GM12892 (cell line): ENCODE data around the gene THBS1.

ENCODE experiments used
- DNase-seq: peaks from one replicate; pipeline ENCODE4 v3.0.0; 2011; ENCODE audit not compliant: insufficient read length
- FAIRE-seq: peaks from 2 replicates; lab custom pipeline; 2011; peaks lifted over from hg19 to GRCh38; lab: Jason Lieb, UNC
- POLR2A ChIP-seq: IDR thresholded peaks from 2 replicates; pipeline ENCODE4 v1.6.1; 2011; ENCODE audit warnings: low read depth, low read length, control low read depth
- POLR2AphosphoS5 ChIP-seq: IDR thresholded peaks from 2 replicates; pipeline ENCODE4 v1.6.1; 2011; ENCODE audit warnings: low read depth, low read length, control low read depth
- TAF1 ChIP-seq: IDR thresholded peaks from 2 replicates; pipeline ENCODE4 v1.6.1; 2011; ENCODE audit warnings: low read depth, mild to moderate bottlenecking, control low read depth, low read length, borderline replicate concordance

Gene THBS1

GRCh38 chr15:39628546-39629257, 47.8 kb downstream of the THBS1 start:
- TF ChIP-seq POLR2A (no peak), POLR2AphosphoS5 (no peak), TAF1 (no peak)
- no peak for FAIRE-seq
- DNase-seq = no peak

- DNase-seq (no peak), FAIRE-seq (no peak)
- no peak for TF ChIP-seq TAF1
- TF ChIP-seq POLR2AphosphoS5 = no peak
- no peak for TF ChIP-seq POLR2A
These were observed 48.5 kb downstream of the THBS1 start for GRCh38 chr15:39629371-39629770.

DNA sequence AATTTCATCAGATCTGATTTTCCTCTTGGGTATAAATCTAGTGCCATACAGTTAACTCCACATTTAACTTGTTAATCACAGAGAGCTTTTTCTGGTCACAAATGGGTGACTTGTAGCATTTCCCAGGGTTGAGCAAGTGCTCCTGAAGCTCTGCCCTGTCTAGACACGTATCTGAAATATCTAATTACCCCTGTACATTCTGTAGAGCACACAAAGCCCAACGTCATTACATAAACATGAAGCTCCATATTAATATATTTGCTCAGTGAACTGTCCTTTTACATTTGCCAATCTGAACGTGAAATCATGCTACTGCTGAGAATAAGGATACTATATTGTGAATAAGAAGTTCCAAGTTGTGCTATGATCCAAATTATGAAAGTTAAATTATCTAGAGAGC, 49.0 kb downstream of the THBS1 start:
- DNase-seq (no peak), FAIRE-seq (no peak)
- no peak for TF ChIP-seq TAF1
- no peak for TF ChIP-seq POLR2A
- TF ChIP-seq POLR2AphosphoS5 = no peak

DNA sequence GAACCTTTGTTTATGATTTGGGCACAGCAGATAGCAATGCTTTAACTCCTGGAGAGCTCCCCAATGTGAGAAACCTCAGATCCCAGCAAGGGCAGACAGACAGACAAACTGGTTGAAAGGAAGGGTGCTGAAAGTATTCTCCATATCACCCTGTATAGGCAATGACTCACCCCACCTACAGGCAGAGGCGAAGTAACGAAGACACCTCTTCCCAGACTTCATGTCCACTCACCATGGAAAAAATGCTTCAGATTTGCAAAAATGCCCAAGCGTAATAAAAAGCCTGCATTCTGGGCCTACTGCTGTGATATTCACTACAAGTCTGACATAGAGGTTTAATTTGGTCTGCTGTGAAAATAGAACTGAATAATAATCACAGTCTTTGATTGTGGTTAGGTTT, 50.5 kb downstream of the THBS1 start:
- FAIRE-seq (no peak), DNase-seq (no peak)
- TF ChIP-seq TAF1 (no peak), POLR2A (no peak), POLR2AphosphoS5 (no peak)

DNA sequence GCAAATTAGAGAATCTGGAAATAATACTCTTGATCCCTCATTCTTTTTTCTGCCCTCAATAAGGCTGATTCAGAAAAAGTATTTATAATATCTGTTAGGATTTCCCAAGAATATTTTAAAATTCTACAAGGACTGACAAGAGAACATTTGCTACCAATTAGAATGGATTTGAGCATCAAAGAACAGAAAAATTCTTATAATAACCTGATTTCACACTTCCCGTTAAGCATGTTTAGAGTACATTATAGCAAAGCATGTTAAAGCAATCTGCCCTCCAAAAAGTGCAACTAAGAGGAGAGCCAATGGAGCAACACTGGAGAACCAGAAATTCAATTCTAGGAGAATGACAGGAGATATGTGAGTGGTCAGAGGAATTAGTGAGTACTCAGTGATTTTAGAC, 57.2 kb downstream of the THBS1 start:
- no peak for TF ChIP-seq POLR2AphosphoS5
- TF ChIP-seq TAF1 = no peak
- TF ChIP-seq POLR2A = no peak
- FAIRE-seq = no peak
- DNase-seq = no peak

DNA sequence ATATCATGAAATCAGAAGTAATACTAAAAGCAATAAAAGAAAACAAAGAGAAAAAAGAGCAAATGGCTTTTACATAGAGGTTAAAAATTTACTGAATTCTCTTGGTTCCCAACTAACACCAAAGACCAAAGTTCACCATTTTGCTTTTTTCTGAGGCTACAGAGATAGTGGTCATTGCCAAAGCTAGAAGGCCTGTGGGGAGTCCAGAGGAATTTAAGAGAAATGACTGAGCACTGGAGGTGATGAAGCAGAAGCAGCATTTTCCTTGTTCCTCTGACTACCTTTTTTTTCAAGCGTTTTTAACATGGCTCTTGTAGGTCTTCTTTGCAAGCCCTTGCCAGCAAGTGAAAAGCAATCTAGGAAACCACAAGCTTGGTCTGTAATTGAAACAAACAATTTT, 58.2 kb downstream of the THBS1 start:
- FAIRE-seq (no peak), DNase-seq (no peak)
- TF ChIP-seq TAF1 (no peak), POLR2AphosphoS5 (no peak), POLR2A (no peak)

- no peak for TF ChIP-seq TAF1
- TF ChIP-seq POLR2A = no peak
- no peak for TF ChIP-seq POLR2AphosphoS5
- FAIRE-seq (no peak), DNase-seq (no peak)
These were observed 59.8 kb downstream of the THBS1 start for GRCh38 chr15:39640665-39641064.

DNA sequence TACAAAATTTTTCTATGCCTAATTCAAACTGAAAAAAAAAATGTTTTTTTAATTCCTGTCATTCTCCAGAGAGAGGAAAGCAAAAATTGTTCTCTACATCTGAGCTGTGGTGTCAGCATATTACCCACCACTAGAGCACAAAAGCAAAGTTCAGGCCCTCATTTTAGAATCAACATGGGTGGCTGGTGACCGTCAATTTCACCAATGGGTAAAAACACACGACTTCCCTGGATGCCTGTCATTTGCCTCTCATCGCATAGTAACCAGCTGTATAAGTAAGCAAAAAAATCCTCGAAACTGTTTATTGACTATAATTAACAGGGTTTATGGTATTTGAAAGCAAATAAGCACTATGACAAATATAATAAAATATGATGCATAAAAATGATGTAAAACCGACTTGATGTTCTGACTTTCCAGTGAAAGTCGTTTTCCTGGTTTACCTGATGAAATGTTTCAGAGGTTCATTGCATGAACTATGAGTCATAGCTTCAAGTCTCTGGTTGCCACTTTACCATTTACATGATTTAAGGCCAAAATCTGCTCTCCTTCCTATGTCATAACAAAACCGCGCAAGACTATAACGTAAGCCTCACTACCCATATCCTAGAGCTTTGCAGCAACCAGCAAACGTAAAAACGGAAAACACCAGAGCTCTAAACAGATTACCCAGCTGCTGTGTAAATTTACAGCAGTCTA, 60.5 kb downstream of the THBS1 start:
- DNase-seq (no peak), FAIRE-seq (no peak)
- no peak for TF ChIP-seq POLR2A
- no peak for TF ChIP-seq POLR2AphosphoS5
- no peak for TF ChIP-seq TAF1

DNA sequence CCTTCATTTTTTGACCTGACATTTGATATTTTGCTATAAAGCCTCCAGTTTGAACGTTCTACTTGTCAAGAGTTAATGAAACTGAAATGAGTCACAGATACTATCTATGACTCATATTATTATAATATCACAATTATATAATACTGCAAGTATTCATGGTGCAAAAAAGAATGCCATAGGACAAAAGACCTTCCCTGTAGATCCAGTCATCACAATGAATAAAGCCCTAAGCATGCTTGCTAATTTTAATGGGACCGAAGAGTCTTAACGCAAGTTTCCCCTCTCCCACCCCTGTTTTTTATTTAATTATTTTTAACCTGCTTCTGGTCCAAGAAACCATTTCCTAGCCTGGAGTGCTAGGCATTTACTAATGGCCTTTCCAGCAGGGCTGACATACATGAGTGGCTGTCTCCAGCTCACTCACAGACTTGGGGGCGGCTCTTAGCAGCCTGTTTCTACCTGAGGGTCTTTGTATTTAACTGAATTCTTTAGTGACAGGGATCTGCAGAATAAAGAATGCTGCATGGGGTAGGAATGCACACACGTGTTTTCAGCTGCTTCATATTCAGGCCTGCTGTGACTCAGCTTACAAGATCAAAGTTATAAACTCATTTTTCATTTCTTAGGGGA, 61.2 kb downstream of the THBS1 start:
- DNase-seq (no peak), FAIRE-seq (no peak)
- TF ChIP-seq TAF1 (no peak), POLR2A (no peak), POLR2AphosphoS5 (no peak)

DNA sequence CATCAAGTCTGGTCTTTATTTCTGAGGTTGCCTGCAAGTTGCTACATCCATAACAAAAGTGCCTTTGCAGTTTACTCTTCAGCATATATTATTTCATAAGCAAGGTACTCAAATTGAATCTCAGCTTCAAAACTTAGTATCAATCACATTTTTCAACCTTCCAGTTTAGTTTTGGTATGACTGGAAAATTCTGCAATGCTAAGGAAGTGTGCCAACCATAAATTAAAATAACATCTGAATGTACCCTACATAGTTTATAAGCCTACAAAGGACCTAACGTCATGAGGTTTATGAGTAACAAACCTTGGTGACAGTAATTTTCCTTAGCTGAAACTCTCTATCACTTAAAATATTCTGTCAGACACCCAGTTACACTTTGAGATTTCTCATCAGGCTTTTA, 62.8 kb downstream of the THBS1 start:
- no peak for DNase-seq
- no peak for FAIRE-seq
- TF ChIP-seq POLR2A (no peak), POLR2AphosphoS5 (no peak), TAF1 (no peak)

DNA sequence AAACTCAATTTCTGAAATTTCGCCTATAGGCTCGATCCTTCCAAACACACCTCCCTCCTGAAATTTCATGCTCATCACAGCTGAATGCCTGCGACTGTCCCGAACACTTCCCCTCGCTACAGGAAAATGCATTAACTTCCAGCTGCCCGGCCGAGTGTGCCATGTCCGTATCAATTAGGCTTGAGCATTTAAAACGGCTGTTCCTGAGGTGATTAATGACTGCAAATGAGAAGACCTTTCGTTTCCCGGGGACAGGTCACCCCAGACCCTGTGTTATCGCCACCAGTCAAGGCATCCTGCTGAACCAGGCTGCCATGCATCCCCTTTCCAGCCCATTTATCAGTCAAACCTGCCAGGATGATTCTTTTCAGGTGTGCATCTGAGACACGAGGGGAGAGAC, 63.3 kb downstream of the THBS1 start:
- TF ChIP-seq TAF1 = no peak
- no peak for TF ChIP-seq POLR2AphosphoS5
- TF ChIP-seq POLR2A = no peak
- FAIRE-seq (no peak), DNase-seq (no peak)
